HepG2 (cell line): ENCODE measurements around the gene MAP3K20. TPM values are rescaled to one million over a fixed set of nuclear protein-coding genes. Genes with fewer than 3 reads are reported as not detected.

ENCODE experiments used
- ATAC-seq: fragments of 200-7000 bp; cut with Tn5 transposase; 3 replicates; pipeline ENCODE4 v1.9.1; 2020; ENCODE audit warnings: mild to moderate bottlenecking, moderate library complexity
- BruUV-seq: library from RNA; stranded (reverse); fragments of 400-500 nt; replicated peaks from 2 replicates; lab custom pipeline; 2021; lab: Mats Ljungman, UMichigan
- CTCF ChIA-PET: fragments of 300-600 bp; formaldehyde crosslinking; extraction: SDS; loops from one replicate; lab custom pipeline; 2021; ENCODE audit warnings: low total read pairs, inconsistent platforms, low intra/inter-chr PET ratio; lab: Yijun Ruan, JAX
- POLR2A ChIA-PET: fragments of 350-600 bp; sonication (Branson Sonifier 250); formaldehyde crosslinking; loops from one replicate; lab custom pipeline; 2020; ENCODE audit warnings: antibody characterized with exemption, inconsistent platforms; lab: Yijun Ruan, JAX
- DNase-seq: peaks from one replicate; pipeline ENCODE4 v3.0.0-alpha.2; 2015; ENCODE audit warnings: low spot score
- FAIRE-seq: peaks from 3 replicates; lab custom pipeline; 2011; peaks lifted over from hg19 to GRCh38; lab: Jason Lieb, UNC
- H2AFZ ChIP-seq: one replicate; pipeline ENCODE4 v1.6.1; 2011; ENCODE audit warnings: low read length, inconsistent platforms
- H3K27ac ChIP-seq: fragments of 300-600 bp; 3 replicates; pipeline ENCODE4 v1.8.0; 2011; ENCODE audit warnings: mixed run types, mild to moderate bottlenecking, mixed read lengths, low read length, inconsistent platforms; ENCODE audit not compliant: insufficient read depth; ENCODE audit errors: extremely low read length
- H3K27me3 ChIP-seq, 2 experiments: fragments of 200-600 bp in 1 of 2; 2 replicates in 1 of 2; 3 replicates in 1 of 2; pipeline versions ENCODE4 v1.6.0 to v1.8.0; 2011; ENCODE audit warnings: low read length in 2 of 2, mild to moderate bottlenecking in 2 of 2, moderate library complexity in 2 of 2, inconsistent platforms in 1 of 2; ENCODE audit not compliant: insufficient read depth in 2 of 2, control insufficient read depth in 1 of 2
- H3K36me3 ChIP-seq, 2 experiments: fragments of 200-600 bp in 1 of 2; replicated peaks in 1 of 2; 2 replicates in 1 of 2; 3 replicates in 1 of 2; pipeline versions ENCODE4 v1.5.1 to v1.8.0; 2011; ENCODE audit warnings: low read length in 2 of 2, inconsistent platforms in 1 of 2; ENCODE audit not compliant: insufficient read depth in 2 of 2, control insufficient read depth in 1 of 2
- H3K4me1 ChIP-seq: 2 replicates; pipeline ENCODE4 v1.5.1; 2012; ENCODE audit warnings: low read length, inconsistent platforms; ENCODE audit not compliant: insufficient read depth
- H3K4me2 ChIP-seq: 2 replicates; pipeline ENCODE4 v1.6.0; 2011; ENCODE audit warnings: low read depth, low read length, inconsistent platforms
- H3K4me3 ChIP-seq, 3 experiments: fragments of 200-600 bp in 1 of 3; sonication (generic), shearing (Covaris generic) in 1 of 3; replicated peaks in 1 of 3; 2 replicates each; pipeline ENCODE4 v1.5.1; 2011 to 2016; ENCODE audit warnings: low read length in 3 of 3, inconsistent platforms in 2 of 3, low read depth in 2 of 3, mild to moderate bottlenecking in 2 of 3, control low read depth in 1 of 3, mixed read lengths in 1 of 3; ENCODE audit not compliant: insufficient read depth in 1 of 3
- H3K79me2 ChIP-seq: one replicate; pipeline ENCODE4 v1.6.1; 2011; ENCODE audit warnings: low read length, inconsistent platforms; ENCODE audit not compliant: insufficient read depth
- H3K9ac ChIP-seq: 2 replicates; pipeline ENCODE4 v1.6.0; 2011; ENCODE audit warnings: mild to moderate bottlenecking, low read depth, low read length, inconsistent platforms; ENCODE audit not compliant: insufficient read depth
- H3K9me3 ChIP-seq: 2 replicates; pipeline ENCODE4 v1.5.1; 2012; ENCODE audit warnings: mild to moderate bottlenecking, low read length
- H4K20me1 ChIP-seq: 2 replicates; pipeline ENCODE4 v1.6.0; 2011; ENCODE audit warnings: inconsistent platforms, mild to moderate bottlenecking, low read length, moderate library complexity; ENCODE audit not compliant: insufficient read depth
- ATF7 ChIP-seq, 2 experiments: fragments of 450-650 bp in 1 of 2; sonication (generic) in 1 of 2; formaldehyde crosslinking in 1 of 2; IDR thresholded peaks; 2 replicates each; pipeline versions ENCODE4 v1.4.0 to v1.6.1; 2016 to 2020; ENCODE audit warnings: antibody characterized with exemption in 1 of 2, mild to moderate bottlenecking in 1 of 2, missing genetic modification reagents in 1 of 2
- CBFB ChIP-seq: sonication (generic); formaldehyde crosslinking; IDR thresholded peaks from 2 replicates; pipeline ENCODE4 v1.4.0; 2020; ENCODE audit warnings: missing genetic modification reagents
- CREB1 ChIP-seq, 2 experiments: fragments of 450-650 bp in 1 of 2; IDR thresholded peaks; 2 replicates each; pipeline ENCODE4 v1.6.1; 2016 to 2017; ENCODE audit warnings: control low read depth in 1 of 2, mild to moderate bottlenecking in 1 of 2, missing compliant biosample characterization in 1 of 2, missing genetic modification characterization in 1 of 2
- HINFP ChIP-seq: sonication (generic); formaldehyde crosslinking; IDR thresholded peaks from 2 replicates; pipeline ENCODE4 v1.4.0; 2020; ENCODE audit warnings: low read depth, mild to moderate bottlenecking, missing genetic modification reagents
- SAP130 ChIP-seq: IDR thresholded peaks from 2 replicates; pipeline ENCODE4 v1.6.1; 2016; ENCODE audit warnings: low read depth
- SP140L ChIP-seq: sonication (generic); formaldehyde crosslinking; IDR thresholded peaks from 2 replicates; pipeline ENCODE4 v1.4.0; 2020; ENCODE audit warnings: missing genetic modification reagents, borderline replicate concordance
- ZBTB1 ChIP-seq: sonication (generic); formaldehyde crosslinking; IDR thresholded peaks from 2 replicates; pipeline ENCODE4 v1.4.0; 2020; ENCODE audit warnings: missing genetic modification reagents, borderline replicate concordance
- ZNF3 ChIP-seq: IDR thresholded peaks from 2 replicates; pipeline ENCODE4 v1.7.0; 2017; ENCODE audit warnings: inconsistent platforms
- ZNF430 ChIP-seq: sonication (generic); formaldehyde crosslinking; IDR thresholded peaks from 2 replicates; pipeline ENCODE4 v1.9.0; 2021; ENCODE audit warnings: mild to moderate bottlenecking, missing genetic modification reagents
- ZNF678 ChIP-seq: sonication (generic); formaldehyde crosslinking; IDR thresholded peaks from 2 replicates; pipeline ENCODE4 v1.4.0; 2020; ENCODE audit warnings: mild to moderate bottlenecking, missing genetic modification reagents
- ZNF749 ChIP-seq: sonication (generic); formaldehyde crosslinking; IDR thresholded peaks from 2 replicates; pipeline ENCODE4 v1.8.0; 2022; ENCODE audit warnings: mild to moderate bottlenecking, missing genetic modification reagents, moderate library complexity, borderline replicate concordance
- WGBS: methylation state at CpG from one replicate; pipeline ENCODE4 v1.1.6; 2017; ENCODE audit warnings: low lambda C conversion rate; 5-methylcytosine and 5-hydroxymethylcytosine counted together
- in situ Hi-C: cut with HindIII; loops from 2 replicates; pipeline ENCODE4 v1.10.0; 2017; ENCODE audit warnings: low pct_unique_long_range_greater_than_20kb; ENCODE audit not compliant: extremely low pct_ligation_motif_present
- intact Hi-C: fragments of 100-400 bp; cut with micrococcal nuclease; formaldehyde crosslinking; loops from one replicate; pipeline ENCODE4 v1.10.0; 2022; ENCODE audit not compliant: unreplicated experiment
- polyA plus RNA-seq, 8 experiments: library from polyadenylated mRNA; depleted of rRNA in 3 of 8; stranded (reverse) in 7 of 8; unstranded in 1 of 8; fragments of >200 nt; fragmentation: Illumina TruSeq in 4 of 8; extraction: Trizol in 4 of 8; gene quantifications; 2 replicates each; pipeline versions ENCODE4 v1.2.1 to v1.2.3, GENCODE V29; 2011 to 2016; ENCODE audit warnings: low read depth in 4 of 8, missing spikeins in 1 of 8, mixed read lengths in 1 of 8; ENCODE audit not compliant: insufficient read depth in 1 of 8
- total RNA-seq, 5 experiments: library from RNA; depleted of rRNA; stranded (reverse); fragments of >200 nt; fragmentation: Illumina TruSeq; extraction: Trizol; gene quantifications; 2 replicates each; pipeline ENCODE4 v1.2.3, GENCODE V29; 2016; ENCODE audit warnings: low read depth in 1 of 5
- TF ChIP-seq, protein P1 (sequence below), 2 experiments: sonication (generic) in 1 of 2; formaldehyde crosslinking in 1 of 2; IDR thresholded peaks; 2 replicates each; pipeline versions ENCODE4 v1.5.1 to v1.6.1; 2011 to 2020; ENCODE audit warnings: borderline replicate concordance in 1 of 2, low read depth in 1 of 2, low read length in 1 of 2, mild to moderate bottlenecking in 1 of 2, missing genetic modification reagents in 1 of 2, moderate library complexity in 1 of 2

Gene MAP3K20
- total and polyA plus RNA-seq, 2 of the 13 experiments (the other 11 are each of a cell fraction or from before 2014, with no cell fraction given) = 5.2 to 13.5 TPM

DNA sequence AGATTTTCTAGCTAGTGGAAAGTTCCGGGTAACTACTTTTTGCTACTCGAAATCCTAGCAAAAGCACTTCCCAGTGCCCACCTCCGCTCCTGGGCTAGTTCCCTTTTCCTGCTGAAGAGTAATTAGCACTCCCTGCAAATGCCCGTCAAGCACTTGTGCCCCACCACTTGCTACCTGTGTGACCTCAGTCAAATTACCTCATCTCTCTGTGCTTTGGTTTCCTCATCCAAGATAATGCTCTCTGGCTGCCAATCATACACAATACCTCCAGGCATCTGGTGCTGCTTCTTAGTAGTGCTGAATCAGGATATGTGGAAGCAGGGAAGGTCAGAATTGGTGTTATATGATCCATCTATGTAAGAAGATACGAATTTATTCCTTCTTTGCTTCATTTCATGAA, 176.9 kb downstream of the MAP3K20 start:
- H3K9ac ChIP-seq = no peak overlapping the region
- no peaks in the 10 kb centered on the region for H3K9me3 ChIP-seq
- no peaks in the 10 kb centered on the region for H3K79me2 ChIP-seq
- H3K4me1 ChIP-seq = no peaks in the 10 kb centered on the region
- in situ Hi-C loops = no loop called here
- H3K27me3 ChIP-seq = no peaks in the 10 kb centered on the region
- TF ChIP-seq, protein P1, sequence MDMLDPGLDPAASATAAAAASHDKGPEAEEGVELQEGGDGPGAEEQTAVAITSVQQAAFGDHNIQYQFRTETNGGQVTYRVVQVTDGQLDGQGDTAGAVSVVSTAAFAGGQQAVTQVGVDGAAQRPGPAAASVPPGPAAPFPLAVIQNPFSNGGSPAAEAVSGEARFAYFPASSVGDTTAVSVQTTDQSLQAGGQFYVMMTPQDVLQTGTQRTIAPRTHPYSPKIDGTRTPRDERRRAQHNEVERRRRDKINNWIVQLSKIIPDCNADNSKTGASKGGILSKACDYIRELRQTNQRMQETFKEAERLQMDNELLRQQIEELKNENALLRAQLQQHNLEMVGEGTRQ (IDR thresholded peaks at IDR 0.05; ENCODE audit: low read depth, low read length) = no peak
- TF ChIP-seq, protein P1 (CRISPR knock-in tag; IDR thresholded peaks at IDR 0.05; ENCODE audit: borderline replicate concordance) = no peak
- H3K36me3 ChIP-seq = no peaks in the 10 kb centered on the region
- intact Hi-C loops = no loop called here
- H4K20me1 ChIP-seq = no peaks in the 10 kb centered on the region
- WGBS = 95% methylated on average over 5 of the region's 5 CpGs
- CTCF ChIA-PET = no interaction called here
- DNase-seq (no peak), FAIRE-seq (no peak), ATAC-seq (no peak)
- no peak overlapping the region for H3K4me2 ChIP-seq
- POLR2A ChIA-PET = no interaction called here
- BruUV-seq = no TSS peak
- H2AFZ ChIP-seq = no peak overlapping the region
- no peak overlapping the region for H3K4me3 ChIP-seq
- H3K27ac ChIP-seq = no peak overlapping the region

DNA sequence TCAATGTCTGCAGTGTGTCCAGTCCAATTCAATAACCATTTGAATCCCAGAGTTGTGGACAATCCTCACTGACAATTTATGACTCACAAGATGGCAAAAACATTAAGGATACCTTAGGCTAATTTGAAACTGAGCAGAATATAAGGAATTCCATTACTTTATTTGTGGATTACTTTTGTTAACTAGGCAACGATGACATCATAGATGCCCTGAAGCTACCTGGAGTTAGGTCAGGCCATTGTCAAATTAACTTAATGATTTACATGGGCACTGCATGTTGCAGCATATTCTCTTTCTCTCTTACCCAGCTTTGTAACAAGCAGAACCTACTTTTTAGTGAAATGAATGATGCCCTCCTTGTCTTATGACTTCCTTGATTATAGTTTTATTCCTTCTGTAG, 179.0 kb downstream of the MAP3K20 start:
- no TSS peak for BruUV-seq
- Histone ChIP-seq H2AFZ (no peak overlapping the region), H3K4me1 (no peaks in the 10 kb centered on the region), H3K9ac (no peak overlapping the region), H3K27ac (no peak overlapping the region), H3K79me2 (no peaks in the 10 kb centered on the region), H3K4me3 (no peak overlapping the region), H3K27me3 (no peaks in the 10 kb centered on the region), H4K20me1 (no peaks in the 10 kb centered on the region), H3K9me3 (no peaks in the 10 kb centered on the region), H3K36me3 (no peaks in the 10 kb centered on the region), H3K4me2 (no peak overlapping the region)
- ATAC-seq (no peak), DNase-seq (no peak), FAIRE-seq (no peak)
- POLR2A ChIA-PET = no interaction called here
- CTCF ChIA-PET = no interaction called here
- 92% methylated on average over 1 of the region's 1 CpG for WGBS
- TF ChIP-seq ZNF678 (CRISPR knock-in tag) (no peak), CREB1 (IDR thresholded peaks at IDR 0.05) (peak; percentile 72; the same call in 1 of the 2 replicates), CREB1 (CRISPR knock-in tag; IDR thresholded peaks at IDR 0.05) (no peak), ZNF3 (CRISPR knock-in tag) (no peak), SAP130 (CRISPR knock-in tag) (no peak), CBFB (CRISPR knock-in tag) (no peak), ZBTB1 (no peak), ATF7 (IDR thresholded peaks at IDR 0.05) (peak; percentile 94), ATF7 (CRISPR knock-in tag; IDR thresholded peaks at IDR 0.05) (no peak), HINFP (CRISPR knock-in tag) (no peak), ZNF430 (CRISPR knock-in tag) (no peak), SP140L (no peak), ZNF749 (CRISPR knock-in tag) (no peak)
- intact Hi-C loops = no loop called here
- in situ Hi-C loops = no loop called here
